ENCODE measurements around the gene NLRC3. TPM values are rescaled to one million over a fixed set of nuclear protein-coding genes. Genes with fewer than 3 reads are reported as not detected.

The NLRC3 gene
- total and polyA plus RNA-seq, 7 experiments from 2014 or later = 22.2 to 91.3 (median 70.0) TPM

- H3K27me3 ChIP-seq (ENCODE audit: control insufficient read depth in 2 of 2, insufficient read depth in 2 of 2, low read length in 2 of 2) = no peaks in the 10 kb centered on the region
- no peak overlapping the region for H3K4me3 ChIP-seq (ENCODE audit: low read length)
- no peak for DNase-seq
- CTCF ChIA-PET = interaction anchor here (0.6 kb wide), 1 partner anchor 769 kb away, joined by 4 read pairs; no protein-coding TSS in a partner anchor
- Mint-ChIP-seq H3K36me3 (peaks cover 6 to 20% (median 9%) of the 10 kb centered on the region in 5 donors), H3K27ac (no peak overlapping the region), H3K9me3 (peaks cover 0 to 1% (median 0%) of the 10 kb centered on the region in 11 donors), H3K4me1 (peaks cover 23 to 43% (median 33%) of the 10 kb centered on the region in 7 donors), H3K4me3 (no peak overlapping the region), H3K27me3 (no peaks in the 10 kb centered on the region)
- no peak overlapping the region for H3K27ac ChIP-seq (ENCODE audit: low read depth, low read length)
- no peaks in the 10 kb centered on the region for H3K9me3 ChIP-seq (ENCODE audit: control insufficient read depth in 2 of 3, low read length in 3 of 3)
- intact Hi-C loops (cut with micrococcal nuclease) = no loop called here
- POLR2A ChIA-PET = interaction anchor here (1.1 kb wide), 1 partner anchor 21 kb away, joined by 3 read pairs; no protein-coding TSS in a partner anchor
- H3K36me3 ChIP-seq (ENCODE audit: control insufficient read depth in 2 of 3, insufficient read depth in 3 of 3, low read length in 3 of 3) = peaks cover 0 to 12% (median 0%) of the 10 kb centered on the region in 3 experiments
- no peak for ATAC-seq
- peaks cover 15 to 17% of the 10 kb centered on the region in 2 donors for H3K4me1 ChIP-seq (ENCODE audit: control insufficient read depth in 2 of 2, insufficient read depth in 2 of 2, low read length in 2 of 2)
Observed at GRCh38 chr16:3608069-3608468, 30.9 kb upstream of the NLRC3 start.

GRCh38 chr16:3607634-3608033 lies 30.4 kb upstream of the NLRC3 start:
- Histone ChIP-seq H3K9me3 (ENCODE audit: control insufficient read depth in 2 of 3, low read length in 3 of 3) (no peaks in the 10 kb centered on the region), H3K36me3 (ENCODE audit: control insufficient read depth in 2 of 3, insufficient read depth in 3 of 3, low read length in 3 of 3) (peaks cover 0 to 12% (median 0%) of the 10 kb centered on the region in 3 experiments), H3K27ac (ENCODE audit: low read depth, low read length) (no peak overlapping the region), H3K4me1 (ENCODE audit: control insufficient read depth in 2 of 2, insufficient read depth in 2 of 2, low read length in 2 of 2) (peaks cover 11 to 12% of the 10 kb centered on the region in 2 donors), H3K27me3 (ENCODE audit: control insufficient read depth in 2 of 2, insufficient read depth in 2 of 2, low read length in 2 of 2) (no peaks in the 10 kb centered on the region), H3K4me3 (ENCODE audit: low read length) (no peak overlapping the region)
- CTCF ChIA-PET = interaction anchor here (0.6 kb wide), 1 partner anchor 768 kb away, joined by 4 read pairs; no protein-coding TSS in a partner anchor
- Mint-ChIP-seq H3K27ac (no peak overlapping the region), H3K9me3 (no peaks in the 10 kb centered on the region), H3K27me3 (no peaks in the 10 kb centered on the region), H3K4me3 (no peak overlapping the region), H3K4me1 (peaks cover 19 to 39% (median 29%) of the 10 kb centered on the region in 7 donors), H3K36me3 (peaks cover 6 to 17% (median 7%) of the 10 kb centered on the region in 5 donors)
- intact Hi-C loops (cut with micrococcal nuclease) = no loop called here
- no peak for DNase-seq
- POLR2A ChIA-PET = no interaction called here
- ATAC-seq = no peak

DNA sequence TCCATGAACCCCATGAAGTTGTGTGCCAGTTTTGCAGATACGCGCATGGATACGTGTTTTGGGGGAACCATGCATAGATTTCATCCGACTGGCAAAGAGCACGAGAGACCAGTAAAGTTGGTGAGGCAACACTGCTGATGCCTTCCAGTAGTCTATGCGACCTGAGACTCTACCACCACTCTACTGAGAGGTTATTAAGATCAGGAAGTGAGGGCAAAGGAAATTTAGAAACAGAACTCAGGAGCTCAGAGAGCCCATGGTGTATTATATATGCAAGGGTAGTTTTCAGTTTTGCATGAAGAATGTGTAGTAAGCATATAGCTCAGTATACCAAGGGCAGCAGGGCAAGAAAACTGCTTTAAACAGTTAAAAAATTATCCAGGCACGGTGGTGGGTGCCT lies 30.0 kb upstream of the NLRC3 start:
- intact Hi-C loops (cut with micrococcal nuclease) = no loop called here

DNA sequence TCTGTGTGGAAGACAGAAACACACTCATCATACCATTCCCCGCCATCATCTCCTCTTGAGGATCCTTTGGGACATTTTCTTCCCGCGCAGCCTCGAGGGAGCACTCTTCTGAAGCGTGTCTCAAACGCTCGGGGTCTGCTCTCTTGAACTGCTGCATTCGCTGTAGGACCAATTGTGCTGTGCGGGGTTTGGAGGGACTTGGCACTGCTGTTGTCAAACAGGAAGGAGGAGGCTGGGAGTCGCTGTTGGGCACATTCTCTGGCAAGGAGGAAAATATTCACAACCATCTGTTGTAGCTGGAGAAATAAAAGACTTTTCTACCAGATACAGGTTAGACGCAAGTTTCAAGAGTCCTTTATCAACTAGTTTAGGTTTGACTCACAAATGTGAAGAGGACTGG lies 29.2 kb upstream of the NLRC3 start:
- intact Hi-C loops (cut with micrococcal nuclease) = no loop called here
- no peak overlapping the region for H3K4me3 ChIP-seq (ENCODE audit: low read length)
- no peak overlapping the region for H3K27ac ChIP-seq (ENCODE audit: low read depth, low read length)
- Mint-ChIP-seq H3K9me3 (no peaks in the 10 kb centered on the region), H3K4me1 (peaks cover 10 to 29% (median 18%) of the 10 kb centered on the region in 7 donors), H3K36me3 (peaks cover 6 to 27% (median 11%) of the 10 kb centered on the region in 5 donors), H3K27ac (peak overlapping the region in 1 of 9 donors; percentile 46), H3K27me3 (no peaks in the 10 kb centered on the region), H3K4me3 (no peak overlapping the region)
- peaks cover 0 to 20% (median 0%) of the 10 kb centered on the region in 3 experiments for H3K36me3 ChIP-seq (ENCODE audit: control insufficient read depth in 2 of 3, insufficient read depth in 3 of 3, low read length in 3 of 3)
- no peaks in the 10 kb centered on the region for H3K9me3 ChIP-seq (ENCODE audit: control insufficient read depth in 2 of 3, low read length in 3 of 3)
- no peaks in the 10 kb centered on the region for H3K27me3 ChIP-seq (ENCODE audit: control insufficient read depth in 2 of 2, insufficient read depth in 2 of 2, low read length in 2 of 2)
- CTCF ChIA-PET = no interaction called here
- peaks cover 6 to 10% of the 10 kb centered on the region in 2 donors for H3K4me1 ChIP-seq (ENCODE audit: control insufficient read depth in 2 of 2, insufficient read depth in 2 of 2, low read length in 2 of 2)
- no peak for DNase-seq
- POLR2A ChIA-PET = interaction anchor here (0.6 kb wide), 2 partner anchors 33 to 441 kb away, joined by 3 read pairs; no protein-coding TSS in a partner anchor
- ATAC-seq = no peak

More for the DNA sequence above, 30.0 kb upstream of the NLRC3 start:
- DNase-seq (no peak), ATAC-seq (no peak)
- Mint-ChIP-seq H3K4me1 (peaks cover 15 to 35% (median 25%) of the 10 kb centered on the region in 7 donors), H3K9me3 (no peaks in the 10 kb centered on the region), H3K27ac (peak overlapping the region in 2 of 9 donors; percentile 1 to 38), H3K36me3 (peaks cover 6 to 20% (median 6%) of the 10 kb centered on the region in 5 donors), H3K27me3 (no peaks in the 10 kb centered on the region), H3K4me3 (no peak overlapping the region)
- ChIA-PET POLR2A (interaction anchor here (0.6 kb wide), 1 partner anchor 34 kb away, joined by 3 read pairs; no protein-coding TSS in a partner anchor), CTCF (no interaction called here)
- Histone ChIP-seq H3K4me1 (ENCODE audit: control insufficient read depth in 2 of 2, insufficient read depth in 2 of 2, low read length in 2 of 2) (peaks cover 8 to 10% of the 10 kb centered on the region in 2 donors), H3K27me3 (ENCODE audit: control insufficient read depth in 2 of 2, insufficient read depth in 2 of 2, low read length in 2 of 2) (no peaks in the 10 kb centered on the region), H3K36me3 (ENCODE audit: control insufficient read depth in 2 of 3, insufficient read depth in 3 of 3, low read length in 3 of 3) (peaks cover 0 to 15% (median 0%) of the 10 kb centered on the region in 3 experiments), H3K27ac (ENCODE audit: low read depth, low read length) (no peak overlapping the region), H3K9me3 (ENCODE audit: control insufficient read depth in 2 of 3, low read length in 3 of 3) (no peaks in the 10 kb centered on the region), H3K4me3 (ENCODE audit: low read length) (no peak overlapping the region)

- no peaks in the 10 kb centered on the region for H3K4me1 ChIP-seq (ENCODE audit: control insufficient read depth in 2 of 2, insufficient read depth in 2 of 2, low read length in 2 of 2)
- ATAC-seq (no peak), DNase-seq (no peak)
- H3K27me3 Mint-ChIP-seq = no peaks in the 10 kb centered on the region
- peaks cover 6 to 49% (median 16%) of the 10 kb centered on the region in 5 donors for H3K36me3 Mint-ChIP-seq
- intact Hi-C loops (cut with micrococcal nuclease) = no loop called here
- no peak overlapping the region for H3K27ac Mint-ChIP-seq
- no peak overlapping the region for H3K4me3 ChIP-seq (ENCODE audit: low read length)
- no peaks in the 10 kb centered on the region for H3K9me3 Mint-ChIP-seq
- peaks cover 0 to 8% (median 3%) of the 10 kb centered on the region in 7 donors for H3K4me1 Mint-ChIP-seq
- H3K4me3 Mint-ChIP-seq = no peak overlapping the region
- CTCF ChIA-PET = no interaction called here
- H3K9me3 ChIP-seq (ENCODE audit: control insufficient read depth in 2 of 3, low read length in 3 of 3) = no peaks in the 10 kb centered on the region
- H3K27ac ChIP-seq (ENCODE audit: low read depth, low read length) = no peak overlapping the region
- peaks cover 0 to 19% (median 0%) of the 10 kb centered on the region in 3 experiments for H3K36me3 ChIP-seq (ENCODE audit: control insufficient read depth in 2 of 3, insufficient read depth in 3 of 3, low read length in 3 of 3)
- POLR2A ChIA-PET = interaction anchor here (1.1 kb wide), 1 partner anchor 10 kb away, joined by 3 read pairs; the partner anchor contains the start of gene SLX4
- H3K27me3 ChIP-seq (ENCODE audit: control insufficient read depth in 2 of 2, insufficient read depth in 2 of 2, low read length in 2 of 2) = no peaks in the 10 kb centered on the region
Observed at GRCh38 chr16:3602320-3602653, 25.1 kb upstream of the NLRC3 start.

DNA sequence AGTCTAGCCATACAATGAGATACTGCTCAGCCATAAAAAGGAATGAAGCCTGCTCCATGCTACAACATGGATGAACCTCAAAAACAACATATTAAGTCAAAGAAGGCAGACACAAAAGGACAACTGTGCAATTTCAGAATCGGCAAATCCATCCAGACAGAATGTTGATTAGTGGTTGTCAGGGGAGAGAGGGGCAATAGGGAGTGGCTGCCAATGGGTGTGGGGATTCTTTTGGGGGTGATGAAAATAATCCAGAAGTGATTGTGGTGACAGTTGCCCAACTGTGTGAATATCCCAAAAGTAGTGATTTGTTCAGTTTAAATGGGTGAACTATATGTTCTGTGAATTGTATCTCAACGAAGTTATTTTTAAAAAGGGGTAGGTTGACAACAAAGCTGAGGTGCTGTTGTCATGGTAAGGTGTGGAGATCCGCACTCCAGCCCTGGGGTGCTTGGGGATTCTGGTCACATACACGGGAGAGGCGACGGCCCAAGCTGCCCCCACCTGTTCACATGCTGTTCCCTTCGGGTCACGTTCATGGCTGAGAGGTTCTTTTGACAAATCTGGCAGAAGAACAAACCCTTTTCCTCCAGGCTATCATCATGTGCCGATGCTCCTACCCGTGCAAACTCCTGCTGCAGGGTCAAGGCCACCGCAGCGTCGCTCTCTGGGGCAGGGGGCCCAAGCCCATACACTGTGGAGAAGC lies 24.6 kb upstream of the NLRC3 start:
- Mint-ChIP-seq H3K4me3 (no peak overlapping the region), H3K36me3 (peaks cover 6 to 51% (median 16%) of the 10 kb centered on the region in 5 donors), H3K4me1 (peaks cover 0 to 3% (median 0%) of the 10 kb centered on the region in 7 donors), H3K27ac (no peak overlapping the region), H3K9me3 (no peaks in the 10 kb centered on the region), H3K27me3 (no peaks in the 10 kb centered on the region)
- ChIA-PET CTCF (no interaction called here), POLR2A (interaction anchor here (1.1 kb wide), 1 partner anchor 10 kb away, joined by 3 read pairs; the partner anchor contains the start of gene SLX4)
- intact Hi-C loops (cut with micrococcal nuclease) = no loop called here
- ATAC-seq = no peak
- Histone ChIP-seq H3K27me3 (ENCODE audit: control insufficient read depth in 2 of 2, insufficient read depth in 2 of 2, low read length in 2 of 2) (no peaks in the 10 kb centered on the region), H3K4me3 (ENCODE audit: low read length) (no peak overlapping the region), H3K27ac (ENCODE audit: low read depth, low read length) (no peak overlapping the region), H3K9me3 (ENCODE audit: control insufficient read depth in 2 of 3, low read length in 3 of 3) (no peaks in the 10 kb centered on the region), H3K4me1 (ENCODE audit: control insufficient read depth in 2 of 2, insufficient read depth in 2 of 2, low read length in 2 of 2) (no peaks in the 10 kb centered on the region), H3K36me3 (ENCODE audit: control insufficient read depth in 2 of 3, insufficient read depth in 3 of 3, low read length in 3 of 3) (peaks cover 0 to 19% (median 0%) of the 10 kb centered on the region in 3 experiments)
- DNase-seq = no peak

Data from naive thymus-derived CD4-positive, alpha-beta T cell (primary cell).